Mesothelial cell of epicardium (in vitro differentiated cells): ENCODE data around the gene ELAC1. TPM values are rescaled to one million over a fixed set of nuclear protein-coding genes. Genes with fewer than 3 reads are reported as not detected.

Experiments used
- DNase-seq, 2 experiments: peaks; one replicate each; pipeline ENCODE4 v3.0.0; 2021; ENCODE audit warnings: low spot score in 2 of 2; ENCODE audit not compliant: unreplicated experiment in 2 of 2
- H3K27ac Mint-ChIP-seq: 2 replicates; pipeline ENCODE4 v1.8.0; 2021; ENCODE audit warnings: mixed read lengths
- H3K27me3 Mint-ChIP-seq: 2 replicates; pipeline ENCODE4 v1.8.0; 2021; ENCODE audit warnings: low read depth, mixed read lengths
- H3K36me3 Mint-ChIP-seq: 2 replicates; pipeline ENCODE4 v1.8.0; 2021; ENCODE audit warnings: mixed read lengths
- H3K4me1 Mint-ChIP-seq: 2 replicates; pipeline ENCODE4 v1.8.0; 2021; ENCODE audit warnings: mixed read lengths
- H3K4me3 Mint-ChIP-seq: 2 replicates; pipeline ENCODE4 v1.8.0; 2021; ENCODE audit warnings: mild to moderate bottlenecking, moderate library complexity, mixed read lengths
- H3K9me3 Mint-ChIP-seq: 2 replicates; pipeline ENCODE4 v1.8.0; 2021; ENCODE audit warnings: mixed read lengths
- CTCF ChIP-seq: fragments of 200-600 bp; sonication (generic); IDR thresholded peaks from one replicate; pipeline ENCODE4 v1.5.0; 2021; ENCODE audit warnings: antibody characterized with exemption; ENCODE audit not compliant: unreplicated experiment
- total RNA-seq: library from RNA; stranded (reverse); gene quantifications from 3 replicates; pipeline ENCODE4 v1.2.1, GENCODE V29; 2021

ELAC1 gene
- total RNA-seq, 1 donor from 2014 or later, result 8.2 TPM

GRCh38 chr18:50933684-50934083 is 34.2 kb upstream of the ELAC1 start:
- H3K4me3 Mint-ChIP-seq, result no peak overlapping the region
- no peak for TF ChIP-seq CTCF
- no peak overlapping the region for H3K27ac Mint-ChIP-seq
- H3K36me3 Mint-ChIP-seq, result peaks cover 15% of the 10 kb centered on the region
- DNase-seq, result no peak
- no peaks in the 10 kb centered on the region for H3K27me3 Mint-ChIP-seq
- no peaks in the 10 kb centered on the region for H3K9me3 Mint-ChIP-seq
- H3K4me1 Mint-ChIP-seq, result no peaks in the 10 kb centered on the region

DNA sequence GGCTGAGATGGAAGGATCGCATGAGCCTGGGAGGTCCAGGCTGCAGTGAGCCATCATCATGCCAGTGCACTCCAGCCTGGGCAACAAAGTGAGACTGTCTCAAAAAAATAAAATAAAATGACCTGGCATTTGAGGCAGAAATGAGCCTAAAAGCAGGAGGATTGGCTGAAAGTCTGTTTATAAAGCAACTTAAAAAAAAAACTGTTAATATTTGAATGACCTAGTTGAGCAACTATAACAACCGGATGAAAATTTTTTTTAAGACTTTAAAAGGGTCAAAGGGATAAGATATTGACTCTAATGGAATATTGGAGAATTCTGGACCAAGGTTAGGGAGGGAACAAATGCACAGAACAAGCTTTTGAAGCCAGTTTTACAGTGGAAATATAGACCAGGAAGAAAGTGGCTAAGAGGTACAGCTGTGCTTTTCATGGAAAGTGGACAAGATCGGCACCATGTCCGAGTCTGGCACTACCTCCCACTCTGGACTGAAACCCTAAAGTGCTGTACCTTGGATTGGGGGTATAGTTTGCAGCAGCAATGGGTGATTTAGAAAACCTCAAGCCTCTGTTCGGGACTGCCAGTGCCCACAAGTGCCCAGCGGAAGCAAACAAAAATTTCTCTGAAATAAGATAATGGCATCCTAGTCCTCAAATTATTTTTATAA is 33.2 kb upstream of the ELAC1 start:
- no peak overlapping the region for H3K4me3 Mint-ChIP-seq
- TF ChIP-seq CTCF, result no peak
- no peaks in the 10 kb centered on the region for H3K4me1 Mint-ChIP-seq
- DNase-seq, result no peak
- H3K36me3 Mint-ChIP-seq, result peaks cover 13% of the 10 kb centered on the region
- no peaks in the 10 kb centered on the region for H3K9me3 Mint-ChIP-seq
- no peaks in the 10 kb centered on the region for H3K27me3 Mint-ChIP-seq
- H3K27ac Mint-ChIP-seq, result no peak overlapping the region

- no peaks in the 10 kb centered on the region for H3K9me3 Mint-ChIP-seq
- no peak for DNase-seq
- no peaks in the 10 kb centered on the region for H3K4me1 Mint-ChIP-seq
- TF ChIP-seq CTCF, result no peak
- no peak overlapping the region for H3K4me3 Mint-ChIP-seq
- H3K27me3 Mint-ChIP-seq, result no peaks in the 10 kb centered on the region
- H3K36me3 Mint-ChIP-seq, result peaks cover 14% of the 10 kb centered on the region
- H3K27ac Mint-ChIP-seq, result no peak overlapping the region
Observed at GRCh38 chr18:50935493-50936191, 32.2 kb upstream of the ELAC1 start.

DNA sequence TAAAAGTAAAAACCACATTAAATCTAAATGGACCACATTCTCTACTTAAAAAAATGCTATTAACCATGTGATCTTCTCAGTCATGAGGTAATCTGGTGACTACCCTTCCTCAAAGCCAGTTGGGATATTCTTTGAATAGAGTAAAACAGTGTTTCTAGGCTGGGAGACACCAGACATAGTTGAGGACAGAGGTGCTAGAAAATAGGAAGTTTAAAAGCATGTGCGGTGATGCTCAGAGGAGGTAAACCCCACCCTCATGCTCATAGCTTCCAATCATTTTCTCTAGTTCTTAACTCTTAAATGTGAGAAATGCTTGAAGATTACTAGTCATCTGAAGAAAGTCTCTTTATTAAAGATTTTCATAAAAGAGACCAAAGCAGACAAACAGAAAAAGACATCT is 30.7 kb upstream of the ELAC1 start:
- H3K4me3 Mint-ChIP-seq, result no peak overlapping the region
- no peaks in the 10 kb centered on the region for H3K9me3 Mint-ChIP-seq
- no peak overlapping the region for H3K27ac Mint-ChIP-seq
- no peak for TF ChIP-seq CTCF
- no peak for DNase-seq
- peaks cover 15% of the 10 kb centered on the region for H3K36me3 Mint-ChIP-seq
- H3K4me1 Mint-ChIP-seq, result no peaks in the 10 kb centered on the region
- H3K27me3 Mint-ChIP-seq, result no peaks in the 10 kb centered on the region

DNA sequence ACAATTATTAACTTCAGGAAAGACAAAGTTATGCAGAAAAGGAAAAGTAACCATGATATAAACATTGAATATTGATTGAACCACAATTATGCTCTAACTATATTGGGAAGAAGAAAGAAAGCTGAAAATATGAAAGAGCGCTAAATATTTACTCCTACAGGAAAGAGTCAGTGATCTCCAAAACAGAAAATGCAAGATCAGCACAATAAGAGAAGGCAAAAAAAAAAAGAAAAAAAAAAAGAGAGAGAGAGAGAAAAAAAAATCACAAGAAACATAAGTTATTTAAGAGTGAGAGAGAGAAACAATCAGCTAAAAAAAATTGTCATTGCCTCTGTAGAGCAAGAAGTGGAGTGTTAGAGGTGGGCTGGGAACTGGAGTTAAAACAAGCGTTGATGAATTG is 28.9 kb upstream of the ELAC1 start:
- no peak for TF ChIP-seq CTCF
- Mint-ChIP-seq H3K36me3 (peaks cover 10% of the 10 kb centered on the region), H3K4me3 (no peak overlapping the region), H3K4me1 (no peaks in the 10 kb centered on the region), H3K9me3 (no peaks in the 10 kb centered on the region), H3K27me3 (no peaks in the 10 kb centered on the region), H3K27ac (peak overlapping the region; percentile 8)
- no peak for DNase-seq
